Left lung (tissue), 10 donors: Measurements from ENCODE around the gene IDH2. TPM values are rescaled to one million over a fixed set of nuclear protein-coding genes. Genes with fewer than 3 reads are reported as not detected.
A peak's percentile ranks its signal among the peaks of the same experiment; 100 is the strongest.

Source experiments
- ATAC-seq: fragments of 200-7000 bp; cut with Tn5 transposase; one replicate; pipeline ENCODE4 v1.9.1; 2020; ENCODE audit warnings: moderate library complexity
- DNase-seq, 4 donors: peaks; one replicate each; pipeline ENCODE4 v3.0.0-alpha.2; 2013 to 2020
- H3K27ac ChIP-seq, 2 donors: fragments of 200-600 bp; sonication (generic) in 1 of 2; one replicate each; pipeline versions ENCODE4 v1.5.0 to v1.8.0; 2020 to 2021
- H3K27me3 ChIP-seq, 2 donors: fragments of 200-600 bp; sonication (generic) in 1 of 2; one replicate each; pipeline versions ENCODE4 v1.5.0 to v1.8.0; 2020 to 2021
- H3K36me3 ChIP-seq, 2 donors: fragments of 200-600 bp; sonication (generic) in 1 of 2; one replicate each; pipeline versions ENCODE4 v1.5.0 to v1.8.0; 2020 to 2021
- H3K4me1 ChIP-seq, 2 donors: fragments of 200-600 bp; one replicate each; pipeline ENCODE4 v1.8.0; 2021
- H3K4me3 ChIP-seq, 2 donors: fragments of 200-600 bp; sonication (generic) in 1 of 2; one replicate each; pipeline versions ENCODE4 v1.5.0 to v1.8.0; 2020 to 2021; ENCODE audit warnings: mild to moderate bottlenecking in 1 of 2
- H3K9me3 ChIP-seq, 2 donors: fragments of 200-600 bp; sonication (generic) in 1 of 2; one replicate each; pipeline versions ENCODE4 v1.5.0 to v1.8.0; 2020 to 2021
- intact Hi-C, 2 donors: fragments of 100-400 bp; cut with DNase I; formaldehyde crosslinking; loops; one replicate each; pipeline versions ENCODE4 v1.11.2 to v1.14.2; 2022
- polyA plus RNA-seq, 6 donors: library from polyadenylated mRNA; unstranded; fragments of 120-200 nt; gene quantifications; one replicate each; pipeline ENCODE4 v1.2.1, GENCODE V29; 2013; ENCODE audit not compliant: insufficient read length in 6 of 6
- total RNA-seq, 2 donors: library from RNA; stranded (reverse); fragmentation: NEBNext Ultra II Directional; extraction: Animal tissue kit (Norgen Biotek cat#: 25700); gene quantifications; one replicate each; pipeline ENCODE4 v1.2.1, GENCODE V29; 2021
- TF ChIP-seq, protein P1 (sequence below), 2 donors: fragments of 200-600 bp; sonication (generic) in 1 of 2; IDR thresholded peaks; one replicate each; pipeline versions ENCODE4 v1.5.0 to v1.8.0; 2021; ENCODE audit warnings: antibody characterized with exemption in 2 of 2
- donor health status: DM: no; HTN: yes; CAD: no.
- donor health status: DM: no; HTN: no; CAD: no.

The IDH2 gene
- total and polyA plus RNA-seq, 8 donors: 92.7 to 137 (median 119) TPM

- ATAC-seq (no peak), DNase-seq (no peak)
- intact Hi-C loops: loop anchor here in 1 of 2 donors (5.0 kb wide), 1 partner anchor 178 kb away; no protein-coding TSS in a partner anchor
- H3K4me1 ChIP-seq: peaks cover 0 to 7% of the 10 kb centered on the region in 2 donors
- H3K4me3 ChIP-seq: no peak overlapping the region
- H3K27me3 ChIP-seq: no peaks in the 10 kb centered on the region
- H3K36me3 ChIP-seq: peaks cover 0 to 95% of the 10 kb centered on the region in 2 donors
- no peak overlapping the region for H3K27ac ChIP-seq
- TF ChIP-seq, protein P1, sequence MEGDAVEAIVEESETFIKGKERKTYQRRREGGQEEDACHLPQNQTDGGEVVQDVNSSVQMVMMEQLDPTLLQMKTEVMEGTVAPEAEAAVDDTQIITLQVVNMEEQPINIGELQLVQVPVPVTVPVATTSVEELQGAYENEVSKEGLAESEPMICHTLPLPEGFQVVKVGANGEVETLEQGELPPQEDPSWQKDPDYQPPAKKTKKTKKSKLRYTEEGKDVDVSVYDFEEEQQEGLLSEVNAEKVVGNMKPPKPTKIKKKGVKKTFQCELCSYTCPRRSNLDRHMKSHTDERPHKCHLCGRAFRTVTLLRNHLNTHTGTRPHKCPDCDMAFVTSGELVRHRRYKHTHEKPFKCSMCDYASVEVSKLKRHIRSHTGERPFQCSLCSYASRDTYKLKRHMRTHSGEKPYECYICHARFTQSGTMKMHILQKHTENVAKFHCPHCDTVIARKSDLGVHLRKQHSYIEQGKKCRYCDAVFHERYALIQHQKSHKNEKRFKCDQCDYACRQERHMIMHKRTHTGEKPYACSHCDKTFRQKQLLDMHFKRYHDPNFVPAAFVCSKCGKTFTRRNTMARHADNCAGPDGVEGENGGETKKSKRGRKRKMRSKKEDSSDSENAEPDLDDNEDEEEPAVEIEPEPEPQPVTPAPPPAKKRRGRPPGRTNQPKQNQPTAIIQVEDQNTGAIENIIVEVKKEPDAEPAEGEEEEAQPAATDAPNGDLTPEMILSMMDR (IDR thresholded peaks at IDR 0.05): no peak
- H3K9me3 ChIP-seq: no peaks in the 10 kb centered on the region
These were observed 22.4 kb downstream of the IDH2 start for GRCh38 chr15:90079619-90080457.

DNA sequence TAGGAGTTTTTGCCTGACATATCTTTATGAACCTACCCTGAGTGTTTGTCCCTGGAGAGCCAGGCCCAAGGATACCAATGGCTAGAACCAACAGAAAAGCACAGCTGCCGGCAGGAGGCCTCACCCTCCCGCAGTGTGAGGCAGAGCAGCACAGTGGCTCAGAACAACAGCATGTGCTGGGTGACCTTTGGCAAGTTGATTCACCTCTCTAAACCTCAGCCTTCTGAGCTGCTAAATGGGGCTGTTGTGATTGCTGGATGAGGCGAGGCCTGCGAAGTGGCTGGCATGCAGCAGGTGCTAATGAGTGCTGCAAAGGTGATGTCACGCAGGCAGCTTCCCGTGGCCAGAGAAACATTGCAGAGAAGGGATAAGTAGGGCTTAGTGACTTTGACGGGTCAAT is 23.3 kb downstream of the IDH2 start:
- H3K9me3 ChIP-seq: no peaks in the 10 kb centered on the region
- no peak for ATAC-seq
- peak in 1 of 4 donors; percentile 10 for DNase-seq
- peaks cover 0 to 95% of the 10 kb centered on the region in 2 donors for H3K36me3 ChIP-seq
- intact Hi-C loops: no loop called here
- TF ChIP-seq, protein P1 (IDR thresholded peaks at IDR 0.05): no peak
- no peak overlapping the region for H3K27ac ChIP-seq
- H3K4me3 ChIP-seq: no peak overlapping the region
- H3K27me3 ChIP-seq: no peaks in the 10 kb centered on the region
- H3K4me1 ChIP-seq: peaks cover 0 to 8% of the 10 kb centered on the region in 2 donors

DNA sequence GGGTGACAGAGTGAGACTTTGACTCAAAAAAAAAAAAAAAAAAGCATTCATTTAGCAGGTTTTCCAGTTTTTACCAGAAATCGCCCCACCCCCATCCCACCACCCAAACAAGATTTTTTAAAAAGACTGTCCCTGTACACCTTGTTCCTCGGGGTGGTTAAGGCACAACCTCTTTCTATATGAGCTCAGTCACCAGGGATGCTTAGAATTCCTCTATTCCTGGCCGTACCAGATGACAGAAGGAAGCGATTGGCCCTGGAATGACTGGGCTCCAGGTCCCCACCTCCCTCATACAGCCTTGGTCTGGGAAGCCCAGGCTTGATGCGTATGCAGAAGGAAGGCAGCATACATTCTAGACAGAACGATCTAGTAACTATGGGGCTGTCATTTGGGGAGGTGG is 25.6 kb downstream of the IDH2 start:
- DNase-seq: no peak
- H3K36me3 ChIP-seq: peaks cover 0 to 96% of the 10 kb centered on the region in 2 donors
- TF ChIP-seq, protein P1 (IDR thresholded peaks at IDR 0.05): no peak
- ATAC-seq: no peak
- no peak overlapping the region for H3K4me3 ChIP-seq
- intact Hi-C loops: no loop called here
- H3K27ac ChIP-seq: no peak overlapping the region
- peaks cover 0 to 10% of the 10 kb centered on the region in 2 donors for H3K4me1 ChIP-seq
- no peaks in the 10 kb centered on the region for H3K9me3 ChIP-seq
- no peaks in the 10 kb centered on the region for H3K27me3 ChIP-seq

GRCh38 chr15:90075420-90076289 is 26.6 kb downstream of the IDH2 start:
- ATAC-seq: peak; percentile 69
- no peaks in the 10 kb centered on the region for H3K9me3 ChIP-seq
- TF ChIP-seq, protein P1 (IDR thresholded peaks at IDR 0.05): no peak
- no peak overlapping the region for H3K4me3 ChIP-seq
- intact Hi-C loops: no loop called here
- peak in 1 of 4 donors; percentile 8 for DNase-seq
- H3K27me3 ChIP-seq: no peaks in the 10 kb centered on the region
- H3K36me3 ChIP-seq: peaks cover 0 to 85% of the 10 kb centered on the region in 2 donors
- H3K27ac ChIP-seq: peak overlapping the region; percentile 7 to 39
- H3K4me1 ChIP-seq: peaks cover 0 to 21% of the 10 kb centered on the region in 2 donors

DNA sequence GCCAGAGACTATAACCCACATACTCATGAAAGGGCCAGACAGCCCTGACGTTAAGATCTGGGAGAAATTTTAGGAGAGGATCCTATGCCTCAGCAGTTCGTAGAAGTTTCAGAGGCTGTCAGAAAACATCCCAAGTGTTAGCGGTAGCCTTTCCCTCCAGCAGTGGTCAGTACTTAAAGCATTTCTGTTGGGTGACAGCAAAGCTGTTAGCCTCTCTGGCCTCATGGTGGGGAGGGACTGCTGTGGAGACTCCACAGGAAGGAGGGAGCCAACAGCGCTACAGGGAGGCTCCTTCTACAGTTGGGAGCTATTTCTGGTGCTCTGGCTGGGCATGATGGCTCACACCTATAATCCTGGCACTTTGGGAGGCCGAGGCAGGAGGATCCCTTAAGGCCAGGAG is 27.4 kb downstream of the IDH2 start:
- Histone ChIP-seq H3K27me3 (no peaks in the 10 kb centered on the region), H3K4me1 (peaks cover 0 to 28% of the 10 kb centered on the region in 2 donors), H3K27ac (peak overlapping the region; percentile 7 to 39), H3K36me3 (peaks cover 0 to 78% of the 10 kb centered on the region in 2 donors), H3K4me3 (no peak overlapping the region), H3K9me3 (no peaks in the 10 kb centered on the region)
- TF ChIP-seq, protein P1 (IDR thresholded peaks at IDR 0.05): no peak
- ATAC-seq (no peak), DNase-seq (no peak)
- intact Hi-C loops: no loop called here
